HL-60/S4 (cell line): Measurements from ENCODE around the gene PRDM16.

ENCODE experiments used
- in situ Hi-C: fragments of 300-500 bp; cut with MboI; formaldehyde crosslinking; loops from 2 replicates; pipeline ENCODE4 v1.14.3; 2022; ENCODE audit warnings: low sequenced_read_pairs

PRDM16 gene

GRCh38 chr1:3313576-3313950 is 244.6 kb downstream of the PRDM16 start:
- in situ Hi-C loops, result no loop called here

GRCh38 chr1:3314491-3315381 is 245.7 kb downstream of the PRDM16 start:
- in situ Hi-C loops, result no loop called here

GRCh38 chr1:3315399-3316339 is 246.7 kb downstream of the PRDM16 start:
- in situ Hi-C loops, result no loop called here

- in situ Hi-C loops, result no loop called here
Observed at GRCh38 chr1:3316340-3316943, 247.4 kb downstream of the PRDM16 start.

- in situ Hi-C loops, result no loop called here
Observed at GRCh38 chr1:3317456-3317855, 248.5 kb downstream of the PRDM16 start.

- in situ Hi-C loops, result no loop called here
Observed at GRCh38 chr1:3318329-3318728, 249.3 kb downstream of the PRDM16 start.

- in situ Hi-C loops, result no loop called here
Observed at GRCh38 chr1:3319874-3320245, 250.9 kb downstream of the PRDM16 start.

GRCh38 chr1:3320246-3321152 is 251.5 kb downstream of the PRDM16 start:
- in situ Hi-C loops, result no loop called here

- in situ Hi-C loops, result no loop called here
Observed at GRCh38 chr1:3321559-3322449, 252.8 kb downstream of the PRDM16 start.

- in situ Hi-C loops, result no loop called here
Observed at GRCh38 chr1:3322450-3323020, 253.5 kb downstream of the PRDM16 start.

- in situ Hi-C loops, result no loop called here
Observed at GRCh38 chr1:3323021-3323795, 254.2 kb downstream of the PRDM16 start.

GRCh38 chr1:3323796-3324703 is 255.0 kb downstream of the PRDM16 start:
- in situ Hi-C loops, result no loop called here

GRCh38 chr1:3324704-3325535 is 255.9 kb downstream of the PRDM16 start:
- in situ Hi-C loops, result no loop called here

- in situ Hi-C loops, result no loop called here
Observed at GRCh38 chr1:3326516-3327388, 257.7 kb downstream of the PRDM16 start.

GRCh38 chr1:3327389-3327702 is 258.3 kb downstream of the PRDM16 start:
- in situ Hi-C loops, result no loop called here
